Sigmoid colon (tissue), 4 donors: Measurements from ENCODE around the gene PRKCA.

Experiments
- CTCF ChIP-seq, 4 experiments: fragments of 450-650 bp in 3 of 4; fragments of 200-600 bp in 1 of 4; IDR thresholded peaks; one replicate each; pipeline ENCODE4 v1.5.1; 2016 to 2019; ENCODE audit warnings: antibody characterized with exemption in 4 of 4, mild to moderate bottlenecking in 3 of 4, moderate library complexity in 2 of 4
- EP300 ChIP-seq, 4 donors: sonication (generic); formaldehyde crosslinking; IDR thresholded peaks; one replicate each; pipeline ENCODE4 v1.6.1; 2017; ENCODE audit warnings: antibody characterized with exemption in 4 of 4
- POLR2A ChIP-seq, 2 donors: fragments of 450-650 bp; IDR thresholded peaks; one replicate each; pipeline ENCODE4 v1.6.1; 2016; ENCODE audit warnings: antibody characterized with exemption in 2 of 2, mild to moderate bottlenecking in 2 of 2, moderate library complexity in 2 of 2
- POLR2AphosphoS5 ChIP-seq, 4 donors: sonication (generic); formaldehyde crosslinking; IDR thresholded peaks; one replicate each; pipeline ENCODE4 v1.6.1; 2017; ENCODE audit warnings: antibody characterized with exemption in 4 of 4

- TF ChIP-seq CTCF (IDR thresholded peaks at IDR 0.05) (no peak), EP300 (IDR thresholded peaks at IDR 0.05) (no peak), POLR2A (IDR thresholded peaks at IDR 0.05) (no peak), POLR2AphosphoS5 (IDR thresholded peaks at IDR 0.05) (no peak)
Measured at GRCh38 chr17:66435182-66435581, 132.8 kb downstream of the PRKCA start.
